Measurements from ENCODE around the gene TIMM29. TPM values are rescaled to one million over a fixed set of nuclear protein-coding genes. Genes with fewer than 3 reads are reported as not detected.

TIMM29 gene
- polyA plus RNA-seq, 1 donor from 2014 or later: 39.4 TPM

DNA sequence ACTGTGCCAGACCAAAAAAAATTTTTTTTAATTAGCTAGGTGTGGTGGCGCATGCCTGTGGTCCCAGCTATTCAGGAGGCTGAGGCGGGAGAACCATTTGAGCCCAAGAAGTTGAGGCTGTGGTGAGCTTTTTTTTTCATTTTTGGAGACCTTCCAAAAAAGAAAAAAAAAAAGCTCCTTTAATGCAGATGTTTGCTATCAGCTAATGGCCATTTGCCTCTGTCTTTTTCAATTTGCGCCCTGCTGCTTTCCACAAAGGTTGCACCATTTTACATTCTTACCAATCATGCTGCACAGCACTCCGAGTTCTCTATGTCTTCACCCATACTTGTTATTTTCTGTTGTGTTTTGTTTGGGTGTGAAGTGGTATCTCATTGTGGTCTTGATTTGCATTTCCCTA is 16.7 kb downstream of the TIMM29 start:
- H3F3A ChIP-seq (ENCODE audit: insufficient read depth, low read length, poor library complexity, severe bottlenecking): no peaks in the 10 kb centered on the region
- H3K9me3 ChIP-seq (ENCODE audit: low read length): no peaks in the 10 kb centered on the region
- H3K27me3 ChIP-seq (ENCODE audit: insufficient read depth, low read depth, low read length): no peaks in the 10 kb centered on the region
- H3K4me2 ChIP-seq (ENCODE audit: low read length): no peak overlapping the region
- H2AFZ ChIP-seq (ENCODE audit: low read depth, low read length): no peak overlapping the region
- H3K4me3 ChIP-seq (ENCODE audit: low read length): no peak overlapping the region
- no peaks in the 10 kb centered on the region for H3K36me3 ChIP-seq (ENCODE audit: insufficient read depth, low read length)
- no peak for TF ChIP-seq EZH2 (IDR thresholded peaks at IDR 0.05; ENCODE audit: borderline replicate concordance, insufficient read depth, low read length, poor library complexity, severe bottlenecking)
- TF ChIP-seq SMC3 (conservative IDR thresholded peaks at IDR 0.05; ENCODE audit: poor library complexity): no peak
- no peak for TF ChIP-seq RAD21 (conservative IDR thresholded peaks at IDR 0.05)
- TF ChIP-seq TAF1 (IDR thresholded peaks at IDR 0.05; ENCODE audit: low read depth): no peak
- TF ChIP-seq MXI1 (conservative IDR thresholded peaks at IDR 0.05; ENCODE audit: poor library complexity, severe bottlenecking): no peak
- no peak for TF ChIP-seq CTCF (IDR thresholded peaks at IDR 0.05; ENCODE audit: poor library complexity, severe bottlenecking)
- TF ChIP-seq, protein P1, sequence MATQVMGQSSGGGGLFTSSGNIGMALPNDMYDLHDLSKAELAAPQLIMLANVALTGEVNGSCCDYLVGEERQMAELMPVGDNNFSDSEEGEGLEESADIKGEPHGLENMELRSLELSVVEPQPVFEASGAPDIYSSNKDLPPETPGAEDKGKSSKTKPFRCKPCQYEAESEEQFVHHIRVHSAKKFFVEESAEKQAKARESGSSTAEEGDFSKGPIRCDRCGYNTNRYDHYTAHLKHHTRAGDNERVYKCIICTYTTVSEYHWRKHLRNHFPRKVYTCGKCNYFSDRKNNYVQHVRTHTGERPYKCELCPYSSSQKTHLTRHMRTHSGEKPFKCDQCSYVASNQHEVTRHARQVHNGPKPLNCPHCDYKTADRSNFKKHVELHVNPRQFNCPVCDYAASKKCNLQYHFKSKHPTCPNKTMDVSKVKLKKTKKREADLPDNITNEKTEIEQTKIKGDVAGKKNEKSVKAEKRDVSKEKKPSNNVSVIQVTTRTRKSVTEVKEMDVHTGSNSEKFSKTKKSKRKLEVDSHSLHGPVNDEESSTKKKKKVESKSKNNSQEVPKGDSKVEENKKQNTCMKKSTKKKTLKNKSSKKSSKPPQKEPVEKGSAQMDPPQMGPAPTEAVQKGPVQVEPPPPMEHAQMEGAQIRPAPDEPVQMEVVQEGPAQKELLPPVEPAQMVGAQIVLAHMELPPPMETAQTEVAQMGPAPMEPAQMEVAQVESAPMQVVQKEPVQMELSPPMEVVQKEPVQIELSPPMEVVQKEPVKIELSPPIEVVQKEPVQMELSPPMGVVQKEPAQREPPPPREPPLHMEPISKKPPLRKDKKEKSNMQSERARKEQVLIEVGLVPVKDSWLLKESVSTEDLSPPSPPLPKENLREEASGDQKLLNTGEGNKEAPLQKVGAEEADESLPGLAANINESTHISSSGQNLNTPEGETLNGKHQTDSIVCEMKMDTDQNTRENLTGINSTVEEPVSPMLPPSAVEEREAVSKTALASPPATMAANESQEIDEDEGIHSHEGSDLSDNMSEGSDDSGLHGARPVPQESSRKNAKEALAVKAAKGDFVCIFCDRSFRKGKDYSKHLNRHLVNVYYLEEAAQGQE (IDR thresholded peaks at IDR 0.05; ENCODE audit: borderline replicate concordance): no peak
- TF ChIP-seq POLR2AphosphoS5 (IDR thresholded peaks at IDR 0.05): no peak
- no peak for TF ChIP-seq EP300 (conservative IDR thresholded peaks at IDR 0.05; ENCODE audit: poor library complexity, severe bottlenecking)
- H3K27ac ChIP-seq (ENCODE audit: low read length): no peak overlapping the region
- H3K9ac ChIP-seq (ENCODE audit: low read length): no peak overlapping the region
- no peaks in the 10 kb centered on the region for H4K20me1 ChIP-seq (ENCODE audit: insufficient read depth)
- no peaks in the 10 kb centered on the region for H3K79me2 ChIP-seq (replicated peaks; ENCODE audit: insufficient read depth, low read length)
- H3K9me2 ChIP-seq (ENCODE audit: insufficient read depth, low read length): no peaks in the 10 kb centered on the region

DNA sequence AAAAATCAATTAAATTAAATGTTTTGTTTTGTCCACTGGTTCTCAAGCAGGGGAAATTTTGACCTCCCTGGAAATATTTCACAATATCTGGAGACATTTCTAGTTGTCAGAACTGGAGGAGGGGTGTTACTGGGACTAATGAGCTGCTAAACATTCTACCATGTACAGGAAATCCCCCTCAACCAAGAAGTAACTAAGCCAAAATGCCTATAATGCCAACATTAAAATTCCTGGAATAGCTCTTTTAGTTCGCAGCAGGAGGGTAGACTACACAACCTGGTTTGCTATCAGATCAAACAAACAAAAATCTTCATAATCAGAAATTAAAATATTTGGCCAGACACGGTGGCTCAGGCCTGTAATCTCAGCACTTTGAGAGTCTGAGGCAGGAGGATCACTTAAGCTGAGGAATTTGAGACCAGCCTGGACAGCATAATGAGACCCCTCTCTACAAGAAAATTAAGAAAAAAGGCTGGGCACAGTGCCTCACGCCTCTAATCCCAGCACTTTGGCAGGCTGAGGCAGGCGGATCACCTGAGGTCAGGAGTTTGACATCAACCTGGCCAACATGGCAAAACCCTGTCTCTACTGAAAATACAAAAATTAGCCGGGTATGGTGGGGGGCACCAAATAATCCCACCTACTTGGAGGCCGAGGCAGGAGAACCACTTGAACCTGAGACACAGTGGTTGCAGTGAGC is 18.5 kb downstream of the TIMM29 start:
- Histone ChIP-seq H3K9ac (ENCODE audit: low read length) (no peak overlapping the region), H3K27me3 (ENCODE audit: insufficient read depth, low read depth, low read length) (no peaks in the 10 kb centered on the region), H3F3A (ENCODE audit: insufficient read depth, low read length, poor library complexity, severe bottlenecking) (no peaks in the 10 kb centered on the region), H3K9me3 (ENCODE audit: low read length) (no peaks in the 10 kb centered on the region), H3K79me2 (replicated peaks; ENCODE audit: insufficient read depth, low read length) (no peaks in the 10 kb centered on the region), H3K9me2 (ENCODE audit: insufficient read depth, low read length) (no peaks in the 10 kb centered on the region), H3K4me3 (ENCODE audit: low read length) (no peak overlapping the region), H4K20me1 (ENCODE audit: insufficient read depth) (no peaks in the 10 kb centered on the region), H3K4me2 (ENCODE audit: low read length) (no peak overlapping the region), H3K36me3 (ENCODE audit: insufficient read depth, low read length) (no peaks in the 10 kb centered on the region), H3K27ac (ENCODE audit: low read length) (no peak overlapping the region), H2AFZ (ENCODE audit: low read depth, low read length) (no peak overlapping the region)
- TF ChIP-seq TAF1 (IDR thresholded peaks at IDR 0.05; ENCODE audit: low read depth) (no peak), RAD21 (conservative IDR thresholded peaks at IDR 0.05) (no peak), POLR2AphosphoS5 (IDR thresholded peaks at IDR 0.05) (no peak), CTCF (IDR thresholded peaks at IDR 0.05; ENCODE audit: poor library complexity, severe bottlenecking) (no peak), SMC3 (conservative IDR thresholded peaks at IDR 0.05; ENCODE audit: poor library complexity) (no peak), MXI1 (conservative IDR thresholded peaks at IDR 0.05; ENCODE audit: poor library complexity, severe bottlenecking) (no peak), EP300 (conservative IDR thresholded peaks at IDR 0.05; ENCODE audit: poor library complexity, severe bottlenecking) (no peak), EZH2 (IDR thresholded peaks at IDR 0.05; ENCODE audit: borderline replicate concordance, insufficient read depth, low read length, poor library complexity, severe bottlenecking) (no peak)
- TF ChIP-seq, protein P1 (IDR thresholded peaks at IDR 0.05; ENCODE audit: borderline replicate concordance): no peak

All from neural cell (in vitro differentiated cells).